Measurements from ENCODE around the gene CASZ1. TPM values are rescaled to one million over a fixed set of nuclear protein-coding genes. Genes with fewer than 3 reads are reported as not detected.

The CASZ1 gene
- polyA plus RNA-seq, 3 donors, result 0.30 to 3.7 (median 0.50) TPM

DNA sequence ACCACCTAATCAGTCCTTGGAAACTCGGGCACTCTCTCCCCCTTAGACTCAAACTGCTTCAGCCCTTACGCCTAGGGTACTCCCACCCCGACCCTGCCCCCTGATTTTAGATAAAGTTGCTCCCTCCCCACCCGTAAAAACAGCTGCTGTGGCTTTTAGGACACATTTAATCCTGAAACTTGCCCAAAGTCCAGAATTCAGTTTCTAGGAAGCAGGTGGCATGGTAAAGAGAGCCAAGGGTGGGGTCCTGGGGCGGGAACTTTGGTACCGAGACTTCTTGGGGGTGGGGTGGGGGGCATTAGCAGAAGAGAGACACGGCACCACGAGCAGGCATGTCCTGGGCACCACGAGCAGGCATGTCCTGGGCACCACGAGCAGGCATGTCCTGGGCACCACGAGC is 52.4 kb downstream of the CASZ1 start:
- no peaks in the 10 kb centered on the region for H3K4me1 Mint-ChIP-seq
- Histone ChIP-seq H3K9ac (ENCODE audit: insufficient read depth, low read length, poor library complexity, severe bottlenecking) (no peak overlapping the region), H3K9me3 (replicated peaks in 1 of 2; ENCODE audit: control insufficient read depth in 1 of 2, insufficient read depth in 1 of 2, low read length in 2 of 2) (no peaks in the 10 kb centered on the region), H3K36me3 (replicated peaks in 1 of 2; ENCODE audit: control insufficient read depth in 1 of 2, insufficient read depth in 2 of 2, low read length in 2 of 2) (no peaks in the 10 kb centered on the region), H3K4me1 (ENCODE audit: control insufficient read depth in 1 of 2, insufficient read depth in 2 of 2, low read length in 2 of 2) (no peaks in the 10 kb centered on the region), H3K4me3 (replicated peaks in 1 of 3; ENCODE audit: low read depth in 2 of 3, low read length in 3 of 3) (no peak overlapping the region), H3K27me3 (ENCODE audit: control insufficient read depth in 2 of 2, insufficient read depth in 2 of 2, low read length in 2 of 2) (no peaks in the 10 kb centered on the region), H3K4me2 (replicated peaks; ENCODE audit: extremely low read depth, low read length, poor library complexity, severe bottlenecking) (no peak overlapping the region), H3K27ac (ENCODE audit: low read depth in 1 of 2, low read length in 2 of 2) (no peak overlapping the region), H3K79me2 (ENCODE audit: insufficient read depth, low read length) (no peaks in the 10 kb centered on the region), H4K20me1 (ENCODE audit: insufficient read depth, low read length) (no peaks in the 10 kb centered on the region), H2AFZ (ENCODE audit: insufficient read depth, low read depth, low read length, poor library complexity, severe bottlenecking) (no peak overlapping the region)
- no peaks in the 10 kb centered on the region for H3K36me3 Mint-ChIP-seq
- no peak overlapping the region for H3K4me3 Mint-ChIP-seq
- peaks cover 2 to 9% (median 4%) of the 10 kb centered on the region in 3 donors for H3K27me3 Mint-ChIP-seq (ENCODE audit: low read depth in 3 of 3)
- whole genome bisulfite sequencing (ENCODE audit: insufficient coverage), result 70% methylated on average over 4 of the region's 11 CpGs
- no peaks in the 10 kb centered on the region for H3K9me3 Mint-ChIP-seq
- DNase-seq, result no peak
- no peak overlapping the region for H3K27ac Mint-ChIP-seq
- intact Hi-C loops (cut with micrococcal nuclease), result no loop called here
- TF ChIP-seq, protein P1, sequence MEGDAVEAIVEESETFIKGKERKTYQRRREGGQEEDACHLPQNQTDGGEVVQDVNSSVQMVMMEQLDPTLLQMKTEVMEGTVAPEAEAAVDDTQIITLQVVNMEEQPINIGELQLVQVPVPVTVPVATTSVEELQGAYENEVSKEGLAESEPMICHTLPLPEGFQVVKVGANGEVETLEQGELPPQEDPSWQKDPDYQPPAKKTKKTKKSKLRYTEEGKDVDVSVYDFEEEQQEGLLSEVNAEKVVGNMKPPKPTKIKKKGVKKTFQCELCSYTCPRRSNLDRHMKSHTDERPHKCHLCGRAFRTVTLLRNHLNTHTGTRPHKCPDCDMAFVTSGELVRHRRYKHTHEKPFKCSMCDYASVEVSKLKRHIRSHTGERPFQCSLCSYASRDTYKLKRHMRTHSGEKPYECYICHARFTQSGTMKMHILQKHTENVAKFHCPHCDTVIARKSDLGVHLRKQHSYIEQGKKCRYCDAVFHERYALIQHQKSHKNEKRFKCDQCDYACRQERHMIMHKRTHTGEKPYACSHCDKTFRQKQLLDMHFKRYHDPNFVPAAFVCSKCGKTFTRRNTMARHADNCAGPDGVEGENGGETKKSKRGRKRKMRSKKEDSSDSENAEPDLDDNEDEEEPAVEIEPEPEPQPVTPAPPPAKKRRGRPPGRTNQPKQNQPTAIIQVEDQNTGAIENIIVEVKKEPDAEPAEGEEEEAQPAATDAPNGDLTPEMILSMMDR (IDR thresholded peaks at IDR 0.05), result no peak

GRCh38 chr1:10741696-10742095 is 54.8 kb downstream of the CASZ1 start:
- Histone ChIP-seq H3K4me1 (ENCODE audit: control insufficient read depth in 1 of 2, insufficient read depth in 2 of 2, low read length in 2 of 2) (no peaks in the 10 kb centered on the region), H2AFZ (ENCODE audit: insufficient read depth, low read depth, low read length, poor library complexity, severe bottlenecking) (no peak overlapping the region), H3K27me3 (ENCODE audit: control insufficient read depth in 2 of 2, insufficient read depth in 2 of 2, low read length in 2 of 2) (no peaks in the 10 kb centered on the region), H3K9ac (ENCODE audit: insufficient read depth, low read length, poor library complexity, severe bottlenecking) (no peak overlapping the region), H3K27ac (ENCODE audit: low read depth in 1 of 2, low read length in 2 of 2) (no peak overlapping the region), H3K79me2 (ENCODE audit: insufficient read depth, low read length) (no peaks in the 10 kb centered on the region), H3K9me3 (replicated peaks in 1 of 2; ENCODE audit: control insufficient read depth in 1 of 2, insufficient read depth in 1 of 2, low read length in 2 of 2) (no peaks in the 10 kb centered on the region), H3K4me3 (replicated peaks in 1 of 3; ENCODE audit: low read depth in 2 of 3, low read length in 3 of 3) (no peak overlapping the region), H4K20me1 (ENCODE audit: insufficient read depth, low read length) (no peaks in the 10 kb centered on the region), H3K36me3 (replicated peaks in 1 of 2; ENCODE audit: control insufficient read depth in 1 of 2, insufficient read depth in 2 of 2, low read length in 2 of 2) (no peaks in the 10 kb centered on the region), H3K4me2 (replicated peaks; ENCODE audit: extremely low read depth, low read length, poor library complexity, severe bottlenecking) (no peak overlapping the region)
- H3K27ac Mint-ChIP-seq, result no peak overlapping the region
- H3K4me3 Mint-ChIP-seq, result peak overlapping the region in 1 of 2 donors; percentile 13
- H3K36me3 Mint-ChIP-seq, result no peaks in the 10 kb centered on the region
- TF ChIP-seq, protein P1 (IDR thresholded peaks at IDR 0.05), result no peak
- intact Hi-C loops (cut with micrococcal nuclease), result no loop called here
- DNase-seq, result no peak
- H3K4me1 Mint-ChIP-seq, result no peaks in the 10 kb centered on the region
- H3K9me3 Mint-ChIP-seq, result no peaks in the 10 kb centered on the region
- WGBS (ENCODE audit: insufficient coverage), result 94% methylated on average over 11 of the region's 13 CpGs
- H3K27me3 Mint-ChIP-seq (ENCODE audit: low read depth in 3 of 3), result peaks cover 2 to 10% (median 4%) of the 10 kb centered on the region in 3 donors

Data from CD14-positive monocyte (primary cell).